Activated naive CD4-positive, alpha-beta T cell treated with anti-CD3 and anti-CD28 coated beads, Interleukin-2, amount 50 U/mL, for 16 hours (primary cell): ENCODE data around the gene KRTAP7-1.
A peak's percentile ranks its signal among the peaks of the same experiment; 100 is the strongest.

ENCODE experiments used
- DNase-seq: peaks from one replicate; pipeline ENCODE4 v3.0.0-alpha.2; 2020

The KRTAP7-1 gene, protein sequence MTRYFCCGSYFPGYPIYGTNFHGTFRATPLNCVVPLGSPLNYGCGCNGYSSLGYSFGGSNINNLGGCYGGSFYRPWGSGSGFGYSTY

DNA sequence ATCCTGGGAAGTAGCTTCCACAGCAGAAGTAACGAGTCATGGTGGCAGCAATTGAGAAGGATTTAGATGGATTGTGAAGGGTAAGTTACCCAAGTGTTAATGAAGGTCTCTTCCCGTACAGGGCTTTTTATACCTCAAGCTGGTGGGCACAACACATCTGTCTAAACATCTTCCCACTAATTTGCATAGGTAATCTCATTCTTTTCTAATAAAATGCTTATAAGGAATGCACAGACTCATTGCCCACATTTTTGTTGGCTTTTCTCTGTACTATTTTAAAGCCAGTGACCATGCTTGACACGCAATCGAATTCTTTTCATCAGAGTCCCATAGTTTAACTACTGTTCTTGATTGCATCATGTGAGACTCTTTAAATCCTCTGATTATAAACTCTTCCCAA is at the start of gene KRTAP7-1:
Gene KRTAP7-1 (minus strand): TSS at position 101 of the 400 bp plus-strand sequence. CDS start 61 bp downstream, at position 40.
- no peak for DNase-seq

- DNase-seq, result no peak
Measured at GRCh38 chr21:30874526-30874925, 45.0 kb upstream of the KRTAP7-1 start.

DNA sequence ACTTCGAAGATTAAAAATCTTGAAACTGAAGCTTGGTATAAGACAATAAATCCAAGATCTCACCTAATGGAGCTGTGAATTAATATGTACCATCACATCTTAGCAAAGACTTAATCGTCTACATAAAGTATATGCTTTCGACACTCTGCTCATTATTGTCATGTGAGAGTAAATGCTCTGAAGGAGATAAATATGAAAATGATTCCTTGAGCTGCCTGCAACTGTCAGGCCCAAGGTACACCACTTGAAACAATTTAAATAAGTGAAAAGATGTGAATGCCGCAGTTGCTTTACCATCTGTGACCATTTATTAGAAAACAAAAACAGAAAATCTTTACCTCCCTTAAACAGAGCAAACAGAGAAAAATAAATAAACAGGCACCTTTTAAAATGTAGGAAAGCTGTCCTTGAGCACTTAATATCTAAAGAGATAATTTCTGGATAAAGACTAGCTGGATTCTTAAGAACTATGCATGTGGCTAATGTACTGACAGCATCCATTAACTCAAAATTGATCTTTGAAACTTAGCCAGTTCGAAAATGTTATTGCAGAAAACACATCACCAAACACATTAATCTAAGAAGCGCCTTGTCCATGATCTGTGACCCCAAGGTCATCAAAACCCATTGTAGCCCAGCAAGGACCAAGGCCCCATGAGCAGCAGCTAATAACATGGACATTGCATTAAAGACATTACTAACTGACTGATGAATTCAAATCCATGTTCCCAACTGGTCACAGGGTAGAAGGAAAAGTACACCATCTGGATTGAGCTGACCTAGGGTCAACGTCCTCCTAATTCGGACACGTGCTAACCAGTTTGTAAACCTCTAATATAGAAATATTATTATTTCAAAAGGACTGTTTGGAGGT is 18.3 kb upstream of the KRTAP7-1 start:
- no peak for DNase-seq

- DNase-seq, result no peak
Measured at GRCh38 chr21:30842990-30843389, 13.4 kb upstream of the KRTAP7-1 start.

DNA sequence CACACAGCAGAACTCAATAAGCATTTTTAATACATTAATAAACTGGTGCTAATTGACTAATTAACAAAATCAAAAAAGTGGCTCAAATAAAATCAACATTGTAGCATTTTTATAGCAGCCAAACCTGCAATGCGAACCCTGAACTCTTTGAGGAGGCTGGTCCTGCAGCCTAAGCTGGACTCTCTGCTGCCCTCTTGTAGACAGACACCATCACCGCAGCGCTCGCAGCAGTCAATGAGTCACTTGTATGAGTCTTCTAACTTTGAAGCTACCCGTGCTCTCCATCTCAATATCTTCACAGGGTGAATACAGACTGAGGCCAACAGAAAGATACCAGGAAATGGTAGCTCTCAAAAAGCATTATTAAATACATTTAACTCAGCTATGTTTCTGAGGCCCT is 9.7 kb upstream of the KRTAP7-1 start:
- DNase-seq, result peak; percentile 39

DNA sequence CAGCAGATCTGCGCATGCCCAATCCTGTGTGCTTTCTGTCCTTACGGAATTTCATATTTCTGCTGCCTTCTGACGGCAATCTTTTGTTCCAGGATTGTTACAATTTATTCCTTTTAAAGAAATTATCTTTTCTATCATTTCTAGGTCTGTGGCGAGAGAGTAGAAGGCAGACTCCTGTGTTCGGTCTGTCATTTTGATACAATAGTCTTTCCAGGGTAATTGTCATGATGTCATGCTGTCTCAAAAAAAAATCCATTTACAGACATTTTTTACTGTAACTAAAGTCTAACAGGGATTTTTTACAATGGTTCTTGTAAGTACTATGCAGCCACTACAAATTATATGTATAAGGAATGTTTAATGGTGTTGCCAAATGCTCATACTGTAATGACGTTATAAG is 9.0 kb upstream of the KRTAP7-1 start:
- DNase-seq, result no peak

DNA sequence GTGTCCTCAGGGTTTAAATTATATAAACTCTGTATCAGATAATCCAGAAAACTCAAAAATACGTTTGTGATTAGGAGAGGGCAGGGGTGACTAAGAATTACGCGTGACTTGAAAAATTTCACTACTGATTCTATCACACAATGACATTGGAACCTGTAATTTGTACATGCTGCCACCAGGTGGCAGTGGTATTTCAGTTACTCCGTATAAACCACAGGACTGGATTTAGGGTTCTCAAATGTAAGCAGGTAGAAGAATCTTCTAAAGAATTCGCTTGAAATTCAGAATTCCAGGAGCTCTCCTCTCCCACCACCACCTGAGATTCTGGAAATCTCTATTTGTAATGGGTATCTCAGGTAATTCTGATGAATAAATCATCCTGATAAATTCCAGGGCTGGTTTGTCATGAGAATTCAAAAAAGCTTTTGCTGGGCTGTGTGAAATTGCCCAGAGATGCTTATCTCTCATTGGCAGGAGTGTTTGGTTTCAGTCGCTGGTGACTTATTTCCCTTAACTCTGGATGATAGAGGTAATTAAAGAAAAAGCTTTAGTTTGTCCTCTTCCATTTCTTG is 1.7 kb upstream of the KRTAP7-1 start:
- DNase-seq, result peak; percentile 40

GRCh38 chr21:30818837-30819610 is 10.5 kb downstream of the KRTAP7-1 start:
- no peak for DNase-seq

DNA sequence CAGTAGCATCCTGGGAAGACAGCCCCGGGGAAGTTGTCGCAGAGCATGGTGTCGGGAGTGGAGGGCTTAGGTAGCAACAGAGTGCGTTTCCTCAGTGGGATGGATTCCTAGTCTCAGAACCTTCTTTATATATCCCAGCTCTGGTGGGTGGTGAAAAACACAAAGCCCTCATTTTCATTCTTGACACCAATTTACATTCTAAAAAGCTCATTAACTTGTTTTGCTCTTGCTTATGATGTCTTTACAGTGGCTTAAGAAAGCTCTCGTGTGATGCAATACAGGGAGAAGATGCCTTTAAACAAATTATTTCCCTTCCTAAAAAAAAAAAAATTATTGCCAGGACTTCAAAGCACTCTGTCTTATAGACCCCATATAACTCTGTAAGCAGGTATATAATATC is 16.4 kb downstream of the KRTAP7-1 start, which contains the start of gene KRTAP8-1:
Gene KRTAP8-1 (minus strand): TSS at position 101 of the 400 bp plus-strand sequence. CDS start 54 bp downstream, at position 47.
- DNase-seq, result no peak

- DNase-seq, result no peak
Measured at GRCh38 chr21:30800605-30801004, 29.0 kb downstream of the KRTAP7-1 start.

GRCh38 chr21:30793581-30794314 is 35.8 kb downstream of the KRTAP7-1 start:
- DNase-seq, result no peak

DNA sequence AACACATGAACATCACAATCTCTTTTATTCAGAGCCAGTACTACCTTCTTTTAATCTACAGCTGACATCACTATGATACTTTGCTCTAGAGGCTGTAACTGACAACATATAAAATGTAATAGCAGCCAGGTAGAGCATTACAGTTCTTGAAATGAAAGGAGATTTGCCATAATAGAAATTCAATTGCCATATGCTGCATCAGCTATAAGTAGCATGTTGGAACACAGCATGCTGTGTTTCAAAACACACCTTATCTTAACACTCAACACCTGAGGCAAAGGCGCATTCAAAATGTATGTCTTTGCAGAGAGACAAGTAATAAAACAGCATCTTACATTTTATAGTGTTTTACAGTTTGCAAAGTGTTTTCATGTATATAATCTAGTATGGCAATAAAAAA is 50.3 kb downstream of the KRTAP7-1 start:
- no peak for DNase-seq
